ENCODE data around the gene ADRB2.
"Not testable (repeated sequence)": the region's sequence is repeated elsewhere in the genome, so short reads cannot be mapped to it uniquely, and the experiment has no call there.

The ADRB2 gene

DNA sequence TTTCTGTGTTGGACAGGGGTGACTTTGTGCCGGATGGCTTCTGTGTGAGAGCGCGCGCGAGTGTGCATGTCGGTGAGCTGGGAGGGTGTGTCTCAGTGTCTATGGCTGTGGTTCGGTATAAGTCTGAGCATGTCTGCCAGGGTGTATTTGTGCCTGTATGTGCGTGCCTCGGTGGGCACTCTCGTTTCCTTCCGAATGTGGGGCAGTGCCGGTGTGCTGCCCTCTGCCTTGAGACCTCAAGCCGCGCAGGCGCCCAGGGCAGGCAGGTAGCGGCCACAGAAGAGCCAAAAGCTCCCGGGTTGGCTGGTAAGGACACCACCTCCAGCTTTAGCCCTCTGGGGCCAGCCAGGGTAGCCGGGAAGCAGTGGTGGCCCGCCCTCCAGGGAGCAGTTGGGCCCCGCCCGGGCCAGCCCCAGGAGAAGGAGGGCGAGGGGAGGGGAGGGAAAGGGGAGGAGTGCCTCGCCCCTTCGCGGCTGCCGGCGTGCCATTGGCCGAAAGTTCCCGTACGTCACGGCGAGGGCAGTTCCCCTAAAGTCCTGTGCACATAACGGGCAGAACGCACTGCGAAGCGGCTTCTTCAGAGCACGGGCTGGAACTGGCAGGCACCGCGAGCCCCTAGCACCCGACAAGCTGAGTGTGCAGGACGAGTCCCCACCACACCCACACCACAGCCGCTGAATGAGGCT is at the start of gene ADRB2:
Gene ADRB2, plus strand, starts transcription at position 559 of the 686 bp plus-strand sequence. CDS start 221 bp downstream, outside the sequence.
- DNase-seq: peak; percentile 89

DNA sequence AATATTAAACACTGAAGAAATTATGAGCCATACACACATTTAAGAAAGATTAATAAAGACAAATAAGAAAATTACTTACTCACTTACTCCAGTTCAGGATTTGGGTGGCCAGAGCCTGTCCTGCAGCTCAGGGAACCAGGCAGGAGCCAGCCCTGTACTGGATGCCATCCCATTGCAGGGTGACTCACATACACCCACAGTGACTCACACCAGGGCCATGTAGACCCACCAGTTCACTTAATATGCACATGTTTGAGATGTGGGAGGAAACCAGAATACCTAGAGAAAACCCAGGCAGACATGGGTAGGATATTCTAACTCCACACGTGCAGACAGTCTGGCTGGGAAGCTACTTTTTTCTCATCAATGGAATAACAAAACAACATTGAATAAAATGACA is 49.6 kb upstream of the ADRB2 start:
- no peak for DNase-seq

DNA sequence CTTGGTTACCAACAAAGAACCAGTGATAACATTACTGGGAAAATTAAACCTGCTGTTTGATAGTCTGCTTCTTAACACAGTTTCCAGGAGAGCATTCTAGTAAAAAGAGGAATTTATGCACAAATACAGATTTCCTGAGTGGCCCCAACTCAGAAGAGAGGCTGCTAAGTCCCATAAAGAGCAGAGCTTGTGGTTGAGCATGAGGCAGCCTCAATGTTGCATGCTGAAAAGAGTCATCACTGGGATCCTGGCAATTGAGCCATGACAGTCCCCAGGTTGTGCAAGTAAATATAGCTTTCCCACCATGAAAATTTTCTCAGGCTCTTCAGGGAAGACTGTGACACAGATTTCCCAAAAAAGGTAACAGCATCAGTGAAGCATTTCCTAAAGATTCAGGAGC is 47.5 kb upstream of the ADRB2 start:
- DNase-seq: no peak

DNA sequence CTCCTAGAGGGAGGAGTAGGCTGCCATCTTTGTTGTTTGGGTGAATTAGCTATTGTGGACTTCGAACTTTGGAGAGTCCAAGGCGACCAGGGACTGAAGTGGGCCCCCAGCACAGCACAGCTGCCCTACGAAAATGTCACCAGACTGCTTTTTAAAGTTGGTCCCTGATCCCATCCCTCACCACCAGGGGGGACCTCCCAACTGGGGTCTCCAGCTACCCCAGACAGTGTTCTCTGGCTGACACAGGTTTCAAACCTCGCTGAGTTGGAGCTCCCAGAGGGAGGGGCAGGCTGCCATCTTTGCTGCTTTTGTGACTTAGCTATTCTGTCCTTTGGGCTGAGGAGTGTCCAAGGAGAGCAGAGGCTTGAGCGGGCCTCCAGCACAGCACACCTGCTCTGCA is 45.7 kb upstream of the ADRB2 start:
- DNase-seq: no peak

DNA sequence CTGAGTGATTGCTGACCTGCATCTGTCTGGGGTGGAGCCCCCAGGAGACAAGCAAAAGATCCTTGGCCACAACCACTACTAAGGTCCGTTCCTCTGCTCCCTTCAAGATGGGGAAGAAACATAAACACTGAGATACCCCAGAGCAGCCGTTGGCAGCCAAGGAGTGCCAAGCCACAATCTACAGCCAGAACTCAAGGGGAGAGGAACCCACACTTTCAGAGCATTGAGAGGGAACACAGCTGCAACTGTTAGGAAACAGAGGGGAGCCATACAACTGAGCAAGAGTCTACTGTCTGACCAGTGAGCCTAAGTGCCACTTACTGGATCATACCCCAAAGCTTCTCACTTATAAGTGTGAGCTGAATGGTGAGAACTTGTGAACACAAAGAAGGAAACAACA is 44.6 kb upstream of the ADRB2 start:
- no peak for DNase-seq

DNA sequence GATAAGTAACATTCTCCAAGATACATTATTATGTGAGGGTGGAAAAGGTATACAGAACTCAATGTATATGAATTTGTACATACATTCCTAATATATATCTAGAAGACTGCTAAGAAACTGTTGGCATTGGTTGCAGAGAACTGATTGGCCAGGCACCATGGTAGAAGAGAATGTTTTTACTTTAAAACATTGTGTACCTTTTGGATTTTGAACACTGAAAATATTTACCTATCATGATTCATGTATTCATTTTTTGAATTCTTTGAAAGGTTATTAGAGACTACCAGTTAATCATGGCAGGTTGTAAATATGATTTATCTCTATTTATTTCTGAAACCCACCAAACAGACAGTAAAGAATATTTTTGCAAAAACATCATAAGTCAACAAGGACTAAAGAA is 41.2 kb upstream of the ADRB2 start:
- DNase-seq: no peak

DNA sequence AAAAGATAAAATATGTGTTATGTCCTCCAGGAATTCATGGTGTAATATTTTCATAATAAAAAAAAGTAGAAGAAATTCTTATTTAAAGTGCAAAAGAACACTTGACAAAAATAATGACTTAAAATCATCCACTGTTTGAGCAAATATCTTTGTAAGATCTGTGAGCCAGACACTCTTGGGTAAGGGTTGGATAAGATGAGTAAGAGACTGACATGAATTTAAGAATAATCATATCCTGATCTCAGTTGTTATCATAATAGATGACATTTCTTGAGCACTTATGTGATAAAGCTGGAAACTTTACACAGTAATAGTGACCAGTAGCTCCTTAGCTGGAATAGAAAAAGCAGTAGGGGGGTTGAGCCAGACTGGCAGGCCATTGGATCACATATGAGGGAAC is 40.0 kb upstream of the ADRB2 start:
- no peak for DNase-seq

DNA sequence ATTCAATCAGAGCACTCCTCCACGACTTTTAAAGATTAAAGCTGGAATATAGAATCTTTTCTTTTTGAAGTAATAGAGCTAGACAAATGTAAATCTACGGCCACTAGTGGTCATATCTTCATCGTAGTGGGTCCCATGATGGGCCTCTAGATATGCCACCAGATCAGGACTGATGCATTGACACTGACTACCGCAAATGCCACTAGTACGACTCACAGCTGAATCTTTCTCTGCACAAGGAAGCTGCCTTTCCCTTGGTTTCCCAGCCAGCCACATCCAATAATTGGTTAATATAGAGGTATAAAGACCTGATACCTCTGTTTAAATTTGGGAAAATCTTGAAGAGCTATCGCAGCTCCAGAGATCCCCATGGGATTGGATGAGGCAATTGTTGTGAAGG is 37.8 kb upstream of the ADRB2 start:
- no peak for DNase-seq

DNA sequence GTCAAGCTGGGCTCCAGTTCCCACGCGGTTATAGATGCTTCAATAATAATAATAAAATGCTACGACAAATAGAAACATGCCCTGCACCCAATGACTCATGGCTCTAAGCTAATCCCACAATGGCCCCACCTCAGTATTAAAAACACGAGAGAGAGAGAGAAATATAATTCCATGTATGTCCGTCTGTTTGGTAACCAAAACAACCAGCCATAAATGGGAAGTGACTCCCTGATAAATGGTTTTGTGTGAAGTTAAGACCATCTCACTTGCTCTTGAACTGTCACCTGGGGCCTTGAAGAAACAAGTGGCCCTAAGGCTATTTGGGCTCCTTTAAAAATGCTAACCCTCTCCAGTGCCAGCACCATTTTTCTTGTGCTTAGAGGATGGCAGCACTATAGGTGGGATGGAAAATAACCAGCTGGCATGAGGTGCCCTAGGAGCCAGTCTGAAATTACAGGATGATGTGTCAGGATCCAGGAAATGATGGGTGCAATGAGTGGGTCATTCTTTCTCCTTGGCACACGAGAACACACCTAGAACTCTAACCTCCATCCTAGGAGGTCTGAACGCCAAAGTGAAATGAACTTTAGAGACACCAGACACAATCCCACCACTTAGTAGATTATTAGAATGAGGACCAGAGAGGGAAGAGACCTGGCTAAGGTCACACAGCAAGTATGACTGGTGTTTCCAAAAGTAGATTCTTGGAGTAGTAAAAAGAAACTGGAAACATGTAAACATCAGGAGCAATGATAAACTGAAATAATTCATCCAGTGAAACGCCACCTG is 35.7 kb upstream of the ADRB2 start:
- no peak for DNase-seq

DNA sequence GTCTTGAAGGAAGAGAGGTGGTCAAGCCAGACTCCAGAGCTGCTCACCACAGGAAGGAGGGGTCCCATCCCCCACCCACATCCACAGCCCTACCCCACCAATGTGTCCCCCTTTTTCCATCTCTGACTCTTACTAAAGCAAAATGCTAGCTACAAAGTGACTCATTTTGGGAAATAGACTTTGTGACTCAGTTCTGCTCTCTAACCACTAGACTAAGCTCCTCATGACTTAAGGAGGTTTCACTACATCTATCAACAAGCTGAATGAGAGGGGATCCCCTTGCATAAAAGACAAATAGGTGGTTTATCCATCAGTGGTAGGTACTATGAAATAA is 35.1 kb upstream of the ADRB2 start:
- no peak for DNase-seq

DNA sequence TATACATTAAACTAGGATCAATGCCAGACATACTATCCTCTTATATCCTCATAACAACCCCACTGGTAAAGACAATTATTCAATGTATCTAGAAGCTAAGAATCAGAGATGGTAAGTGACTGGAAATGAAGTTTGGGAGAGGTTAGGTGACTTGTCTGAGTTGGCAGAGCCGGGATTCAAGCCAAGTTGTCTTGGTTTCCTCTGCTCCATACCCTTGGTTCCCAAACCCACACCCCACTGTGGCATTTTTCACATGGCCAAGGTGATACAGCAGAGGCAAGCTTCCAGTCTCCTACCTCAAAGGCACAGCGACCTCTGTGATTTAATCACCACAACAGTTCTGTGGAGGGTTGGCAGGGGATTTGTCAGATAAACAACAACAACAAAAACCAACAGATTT is 34.7 kb upstream of the ADRB2 start:
- no peak for DNase-seq

DNA sequence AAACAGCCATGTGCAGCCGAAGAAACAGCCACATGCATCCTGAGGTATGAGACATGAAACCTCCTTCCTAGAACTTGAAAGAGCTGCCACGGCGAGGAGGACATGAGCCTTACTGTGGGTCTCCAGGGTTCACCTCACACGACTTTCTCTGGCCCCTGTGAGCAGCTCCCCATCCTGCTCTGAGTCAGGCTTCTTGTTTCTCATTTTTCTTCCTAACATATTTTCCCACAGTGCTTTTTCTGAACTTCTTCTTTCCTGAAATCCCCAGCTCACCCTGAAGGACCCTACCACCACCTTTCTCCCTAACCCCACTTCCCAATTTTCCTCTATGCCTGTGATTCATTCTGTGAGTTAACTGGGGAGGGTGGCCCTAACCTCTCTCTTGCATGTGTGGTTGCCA is 33.7 kb upstream of the ADRB2 start:
- no peak for DNase-seq

DNA sequence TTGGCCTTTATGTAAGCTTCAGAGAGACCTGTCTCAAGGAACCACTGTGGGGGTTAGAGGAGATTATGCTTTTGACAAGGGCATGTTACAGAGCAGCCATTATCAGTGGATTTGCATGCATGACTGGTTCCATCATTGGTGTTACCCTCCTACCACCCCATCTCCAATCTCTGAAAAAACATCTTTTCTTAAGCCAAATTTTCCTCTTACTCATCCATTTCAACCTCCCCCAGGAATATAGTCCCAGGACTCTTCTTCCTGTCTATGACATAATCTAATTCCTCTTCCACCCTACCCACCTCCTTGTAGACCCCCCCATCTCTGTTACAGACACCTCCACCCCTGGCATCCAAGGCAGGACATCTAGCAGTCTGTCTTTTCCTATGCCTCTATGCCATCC is 33.1 kb upstream of the ADRB2 start:
- DNase-seq: no peak

DNA sequence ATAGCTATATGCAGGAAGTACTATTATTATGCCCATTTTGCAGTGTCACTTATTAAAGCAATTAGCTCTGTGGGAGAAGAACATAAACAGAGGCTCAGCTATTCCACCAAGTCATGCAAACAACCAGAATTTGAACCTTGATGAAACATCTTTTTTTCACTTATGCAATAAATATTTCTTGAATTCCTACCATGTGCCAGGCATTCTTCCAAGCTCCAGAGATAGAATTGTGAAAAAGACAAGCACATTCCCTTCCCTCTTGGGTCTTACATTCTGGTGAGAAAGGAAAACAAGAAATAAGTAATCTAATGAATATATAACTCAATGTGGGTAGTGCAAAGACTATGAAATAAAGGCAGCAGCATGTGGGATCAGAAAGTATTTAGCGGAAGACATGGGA is 32.1 kb upstream of the ADRB2 start:
- DNase-seq: no peak

DNA sequence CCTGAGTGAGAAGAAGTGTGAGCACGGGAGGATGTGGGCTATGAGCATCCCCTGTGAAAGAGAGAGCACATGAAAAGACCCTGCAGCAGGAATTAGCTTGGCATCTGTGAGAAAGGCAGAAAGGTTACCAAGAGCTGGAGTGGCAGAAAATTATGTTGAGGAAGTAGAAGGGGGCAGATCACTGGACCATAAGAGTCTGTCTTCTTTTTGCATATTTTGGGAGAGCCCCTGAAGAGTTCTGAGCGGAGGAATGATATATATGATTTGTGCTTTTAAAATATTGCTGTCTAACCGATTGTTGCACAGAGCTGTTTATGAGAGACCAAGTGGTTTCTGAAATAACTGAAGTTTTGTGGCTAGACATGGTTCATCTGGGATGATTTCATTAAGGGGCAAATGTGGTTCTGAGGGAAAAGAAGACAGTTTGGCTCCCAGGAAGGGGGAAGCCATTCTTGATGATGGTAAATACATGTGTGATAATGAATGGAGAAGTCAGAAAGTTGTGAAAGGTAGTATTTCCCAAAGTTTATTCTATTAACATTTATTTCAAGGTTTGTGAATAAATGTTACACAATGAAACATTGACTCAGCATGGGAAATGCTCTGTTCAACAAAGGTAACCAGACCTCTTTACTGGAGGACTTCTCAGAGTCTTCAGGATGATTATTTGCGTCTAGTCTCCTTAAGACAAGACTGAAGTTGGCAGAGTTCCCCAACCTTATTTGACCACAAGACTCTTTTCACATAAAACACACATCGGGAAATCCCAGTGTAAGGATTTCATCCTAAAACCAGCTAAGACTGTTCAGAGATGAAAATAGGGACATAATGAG is 31.5 kb upstream of the ADRB2 start:
- no peak for DNase-seq

DNA sequence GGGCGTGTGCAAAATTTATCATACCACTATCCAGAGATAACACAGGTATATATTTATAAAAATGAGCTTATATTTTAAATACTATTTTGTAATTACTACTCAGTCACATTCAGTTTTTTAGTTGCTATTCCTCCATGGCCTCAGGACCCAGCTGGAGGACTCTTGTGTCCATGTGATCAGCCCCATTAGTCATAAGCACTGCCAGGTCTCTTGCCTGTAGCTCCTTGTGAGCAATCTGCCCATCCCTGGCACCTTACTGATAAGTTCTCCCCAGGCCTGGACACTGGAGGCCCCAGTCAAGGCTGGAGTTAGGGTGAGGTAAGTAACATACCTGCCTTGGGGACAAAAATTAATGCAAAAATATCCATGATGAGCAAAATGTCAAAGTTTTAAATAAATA is 29.5 kb upstream of the ADRB2 start:
- DNase-seq: no peak

DNA sequence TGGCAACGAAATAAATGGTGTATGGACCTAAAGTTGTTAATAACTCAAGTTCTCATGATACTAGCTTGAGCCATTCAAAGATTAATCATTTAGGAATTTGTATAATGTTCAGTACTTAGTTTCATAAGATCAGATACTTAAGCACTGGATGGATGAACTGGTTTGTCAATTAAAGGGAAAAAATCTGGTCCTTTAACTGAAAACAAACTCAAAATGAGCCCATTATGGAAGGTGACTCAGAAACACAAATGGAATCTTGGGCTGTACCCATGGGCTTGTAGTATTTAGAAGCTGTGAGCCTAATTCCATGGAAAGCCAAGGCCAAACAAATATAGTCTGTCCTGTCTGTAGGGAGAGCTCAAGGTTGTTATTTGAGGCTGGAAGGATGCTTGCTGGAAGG is 27.6 kb upstream of the ADRB2 start:
- no peak for DNase-seq

DNA sequence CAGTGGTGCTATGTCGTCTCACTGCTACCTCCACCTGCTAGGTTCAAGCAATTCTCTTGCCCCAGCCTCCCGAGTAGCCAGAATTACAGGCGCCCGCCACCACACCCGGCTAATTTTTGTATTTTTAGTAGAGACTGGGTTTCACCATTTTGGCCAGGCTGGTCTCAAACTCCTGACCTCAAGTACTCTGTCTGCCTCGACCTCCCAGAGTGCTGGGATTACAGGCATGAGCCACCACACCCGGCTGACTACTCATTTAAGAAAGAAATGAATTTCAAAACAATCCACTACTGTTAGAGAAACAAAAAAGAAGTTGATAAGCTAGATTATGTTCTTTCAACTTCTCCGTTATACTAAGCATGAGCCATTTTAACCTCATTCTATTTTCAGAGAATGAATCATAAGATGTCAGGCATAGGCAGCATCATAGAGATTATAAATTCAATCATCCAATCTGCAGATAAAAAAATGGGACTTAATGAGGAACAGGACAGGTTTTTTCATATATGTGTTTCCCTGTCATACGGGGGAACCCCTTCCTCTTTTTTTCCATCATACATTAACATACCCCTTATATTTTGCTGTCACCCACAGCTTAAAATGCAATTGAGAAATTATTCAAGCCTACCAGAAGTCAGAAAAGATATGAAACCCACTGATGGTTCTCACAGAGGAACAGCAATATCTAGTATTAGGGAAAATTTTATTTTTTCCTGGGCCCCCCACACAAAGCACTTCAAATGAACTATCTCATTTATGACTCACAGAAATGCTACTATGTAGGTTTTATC is 26.5 kb upstream of the ADRB2 start:
- no peak for DNase-seq

DNA sequence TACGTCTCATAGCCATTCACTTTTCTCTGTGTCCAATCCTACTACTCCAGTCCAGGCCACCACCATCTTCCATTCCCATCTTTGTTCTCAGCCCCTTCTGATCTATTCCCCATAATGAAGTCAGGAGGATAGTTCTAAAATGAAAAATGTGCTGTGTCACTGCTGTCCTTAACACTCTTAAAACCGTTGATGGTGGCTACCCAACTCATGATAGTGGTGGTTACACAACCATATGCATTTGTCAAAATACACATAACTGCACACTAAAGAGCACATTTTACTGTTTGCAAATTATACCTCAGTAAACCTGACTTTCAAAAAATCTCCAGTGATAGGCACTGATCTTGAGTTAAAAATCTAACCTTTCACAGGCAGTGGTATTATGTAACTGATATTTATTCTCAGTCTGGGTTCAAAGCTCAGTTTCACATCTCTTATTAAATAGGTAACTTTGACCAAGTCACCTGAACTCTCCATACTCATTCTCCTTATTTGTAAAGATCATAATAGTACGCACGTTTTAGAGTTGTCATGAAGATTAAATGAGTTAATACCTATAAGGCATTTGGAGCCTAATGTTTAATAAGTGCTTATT is 24.6 kb upstream of the ADRB2 start:
- DNase-seq: no peak

DNA sequence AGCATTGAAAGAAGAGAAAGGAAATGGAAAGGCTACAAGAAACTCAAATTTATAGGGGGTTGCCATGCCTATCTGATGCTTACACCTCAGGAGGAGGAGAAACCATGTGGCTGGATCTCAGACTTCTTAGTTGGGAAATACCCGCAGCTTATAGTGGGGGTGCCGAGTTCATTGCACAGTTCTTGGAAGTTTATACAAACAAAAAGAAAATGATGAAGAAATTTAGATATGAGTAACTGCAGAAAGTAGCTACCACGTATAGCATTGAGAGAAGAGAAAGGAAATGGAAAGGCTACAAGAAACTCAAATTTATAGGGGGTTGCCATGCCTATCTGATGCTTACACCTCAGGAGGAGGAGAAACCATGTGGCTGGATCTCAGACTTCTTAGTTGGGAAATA is 23.0 kb upstream of the ADRB2 start:
- not testable (repeated sequence) for DNase-seq

DNA sequence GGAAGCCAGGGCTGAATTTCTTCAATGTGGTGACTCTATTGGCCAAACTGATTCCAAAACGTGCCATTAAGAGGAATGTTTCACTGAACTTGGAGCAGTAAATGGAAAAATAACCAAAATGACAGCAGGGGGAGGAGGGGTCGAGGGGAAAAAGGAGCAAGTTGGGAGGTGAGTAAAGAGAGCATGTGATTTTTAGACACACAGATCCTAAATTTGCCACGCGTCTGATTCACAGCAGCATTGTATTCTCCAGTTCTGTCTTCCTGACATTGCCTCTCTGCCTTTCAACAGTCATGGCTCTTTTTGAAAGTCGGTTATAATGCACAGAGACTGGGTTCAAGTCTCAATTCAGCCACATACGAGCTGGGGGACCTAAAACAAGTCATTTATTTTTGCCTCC is 22.0 kb upstream of the ADRB2 start:
- no peak for DNase-seq

All from CD4-positive, alpha-beta T cell treated with Interleukin-17A for 4 hours (primary cell).